WTC11 (cell line): ENCODE results near the gene ZSWIM3.

Experiments
- USF2 ChIP-seq: sonication (generic); formaldehyde crosslinking; IDR thresholded peaks from 2 replicates; pipeline ENCODE4 v1.8.1; 2023; ENCODE audit warnings: mild to moderate bottlenecking, missing genetic modification reagents, moderate library complexity
- ZNF281 ChIP-seq: sonication (generic); formaldehyde crosslinking; IDR thresholded peaks from 2 replicates; pipeline ENCODE4 v1.8.0; 2023; ENCODE audit warnings: mild to moderate bottlenecking, missing genetic modification reagents
- TF ChIP-seq, protein P1 (sequence below): fragments of 200-600 bp; IDR thresholded peaks from 2 replicates; pipeline ENCODE4 v1.8.0; 2022; ENCODE audit warnings: antibody characterized with exemption

DNA sequence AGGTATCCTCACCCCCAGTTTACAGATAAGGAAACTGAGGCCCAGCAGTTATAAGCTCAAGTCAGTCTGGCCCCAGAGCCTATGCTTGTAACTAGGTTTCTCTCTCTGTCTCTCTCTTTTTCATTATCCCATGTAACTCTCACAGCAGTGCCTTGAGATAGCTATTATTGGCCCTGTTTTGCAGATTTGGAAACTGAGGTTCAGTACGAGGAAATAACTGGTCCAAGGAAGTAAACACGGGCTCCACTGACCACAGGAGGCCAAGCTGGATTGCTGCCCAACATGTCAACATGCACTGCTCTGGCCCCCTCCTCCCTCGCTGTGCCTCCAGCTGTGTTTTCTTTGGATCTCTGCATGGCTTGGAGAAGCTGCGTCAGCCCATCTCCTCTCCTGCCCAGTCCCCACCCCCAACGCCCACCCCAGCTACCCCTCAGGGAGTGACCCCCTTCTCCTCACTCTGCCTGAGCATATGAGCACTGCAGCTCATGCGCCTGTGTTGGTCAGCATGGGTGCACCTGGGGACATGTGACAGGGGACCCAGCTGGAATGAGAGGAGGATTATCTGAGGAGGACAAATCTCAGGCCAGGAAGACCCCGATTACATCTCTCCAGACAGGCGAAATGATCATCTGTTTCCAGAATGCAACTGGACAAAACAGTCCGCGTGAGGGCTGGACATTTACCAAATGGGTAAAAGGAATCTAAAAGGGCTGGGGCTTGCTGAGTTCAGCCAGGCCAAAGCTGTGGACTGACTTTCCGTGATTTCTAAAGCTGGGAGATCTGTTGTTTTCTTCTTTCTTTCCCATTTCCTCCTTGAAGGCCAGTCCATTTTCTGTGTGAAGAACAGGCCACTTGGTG lies 62.4 kb downstream of the ZSWIM3 start:
- TF ChIP-seq USF2 (CRISPR knock-in tag) (no peak), ZNF281 (no peak)
- TF ChIP-seq, protein P1, sequence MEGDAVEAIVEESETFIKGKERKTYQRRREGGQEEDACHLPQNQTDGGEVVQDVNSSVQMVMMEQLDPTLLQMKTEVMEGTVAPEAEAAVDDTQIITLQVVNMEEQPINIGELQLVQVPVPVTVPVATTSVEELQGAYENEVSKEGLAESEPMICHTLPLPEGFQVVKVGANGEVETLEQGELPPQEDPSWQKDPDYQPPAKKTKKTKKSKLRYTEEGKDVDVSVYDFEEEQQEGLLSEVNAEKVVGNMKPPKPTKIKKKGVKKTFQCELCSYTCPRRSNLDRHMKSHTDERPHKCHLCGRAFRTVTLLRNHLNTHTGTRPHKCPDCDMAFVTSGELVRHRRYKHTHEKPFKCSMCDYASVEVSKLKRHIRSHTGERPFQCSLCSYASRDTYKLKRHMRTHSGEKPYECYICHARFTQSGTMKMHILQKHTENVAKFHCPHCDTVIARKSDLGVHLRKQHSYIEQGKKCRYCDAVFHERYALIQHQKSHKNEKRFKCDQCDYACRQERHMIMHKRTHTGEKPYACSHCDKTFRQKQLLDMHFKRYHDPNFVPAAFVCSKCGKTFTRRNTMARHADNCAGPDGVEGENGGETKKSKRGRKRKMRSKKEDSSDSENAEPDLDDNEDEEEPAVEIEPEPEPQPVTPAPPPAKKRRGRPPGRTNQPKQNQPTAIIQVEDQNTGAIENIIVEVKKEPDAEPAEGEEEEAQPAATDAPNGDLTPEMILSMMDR = no peak
